KMS-11 (cell line): ENCODE results near the gene SV2C.

Source experiments
- H2AFZ ChIP-seq: fragments of 200-600 bp; sonication (generic); 2 replicates; pipeline ENCODE4 v1.6.1; 2016; ENCODE audit warnings: antibody characterized with exemption, mixed run types, low read depth
- H3K27ac ChIP-seq: fragments of 200-600 bp; sonication (generic); 2 replicates; pipeline ENCODE4 v1.6.1; 2016; ENCODE audit warnings: mild to moderate bottlenecking, mixed run types
- H3K27me3 ChIP-seq: fragments of 200-600 bp; sonication (generic); 2 replicates; pipeline ENCODE4 v1.6.1; 2017; ENCODE audit warnings: mild to moderate bottlenecking, low read depth, mixed run types, moderate library complexity; ENCODE audit not compliant: insufficient read depth
- H3K36me3 ChIP-seq: fragments of 200-600 bp; sonication (generic); 2 replicates; pipeline ENCODE4 v1.6.1; 2017; ENCODE audit warnings: mild to moderate bottlenecking, mixed run types; ENCODE audit not compliant: insufficient read depth
- H3K4me1 ChIP-seq: fragments of 200-600 bp; sonication (generic); 2 replicates; pipeline ENCODE4 v1.6.1; 2016; ENCODE audit warnings: mild to moderate bottlenecking, low read depth, mixed run types; ENCODE audit not compliant: poor library complexity, severe bottlenecking
- H3K4me2 ChIP-seq: fragments of 200-600 bp; sonication (generic); 2 replicates; pipeline ENCODE4 v1.7.0; 2016; ENCODE audit warnings: mild to moderate bottlenecking, mixed run types
- H3K4me3 ChIP-seq: fragments of 200-600 bp; sonication (generic); IDR thresholded peaks from 2 replicates; pipeline ENCODE4 v1.6.1; 2017; ENCODE audit warnings: low read depth, low read length, mixed read lengths; ENCODE audit not compliant: insufficient read depth
- H3K79me2 ChIP-seq: fragments of 200-600 bp; sonication (generic); 2 replicates; pipeline ENCODE4 v1.6.1; 2016; ENCODE audit warnings: low read depth, mixed run types; ENCODE audit not compliant: insufficient read depth
- H3K9ac ChIP-seq: fragments of 200-600 bp; sonication (generic); 2 replicates; pipeline ENCODE4 v1.6.1; 2016; ENCODE audit warnings: mild to moderate bottlenecking, mixed run types
- H4K20me1 ChIP-seq: fragments of 200-600 bp; sonication (generic); 2 replicates; pipeline ENCODE4 v1.6.1; 2016; ENCODE audit warnings: mild to moderate bottlenecking, mixed run types; ENCODE audit not compliant: insufficient read depth
- CTCF ChIP-seq: fragments of 200-600 bp; sonication (generic); conservative IDR thresholded peaks from 2 replicates; pipeline ENCODE4 v1.6.1; 2017; ENCODE audit warnings: low read depth, mild to moderate bottlenecking, antibody characterized with exemption, low read length, moderate library complexity, mixed read lengths

Gene SV2C

GRCh38 chr5:76046741-76047140 lies 36.4 kb upstream of the SV2C start:
- Histone ChIP-seq H3K36me3 (no peaks in the 10 kb centered on the region), H2AFZ (no peak overlapping the region), H4K20me1 (no peaks in the 10 kb centered on the region), H3K4me2 (no peak overlapping the region), H3K4me1 (no peaks in the 10 kb centered on the region), H3K4me3 (no peak overlapping the region), H3K9ac (no peak overlapping the region), H3K79me2 (no peaks in the 10 kb centered on the region), H3K27ac (no peak overlapping the region), H3K27me3 (no peaks in the 10 kb centered on the region)
- no peak for TF ChIP-seq CTCF

DNA sequence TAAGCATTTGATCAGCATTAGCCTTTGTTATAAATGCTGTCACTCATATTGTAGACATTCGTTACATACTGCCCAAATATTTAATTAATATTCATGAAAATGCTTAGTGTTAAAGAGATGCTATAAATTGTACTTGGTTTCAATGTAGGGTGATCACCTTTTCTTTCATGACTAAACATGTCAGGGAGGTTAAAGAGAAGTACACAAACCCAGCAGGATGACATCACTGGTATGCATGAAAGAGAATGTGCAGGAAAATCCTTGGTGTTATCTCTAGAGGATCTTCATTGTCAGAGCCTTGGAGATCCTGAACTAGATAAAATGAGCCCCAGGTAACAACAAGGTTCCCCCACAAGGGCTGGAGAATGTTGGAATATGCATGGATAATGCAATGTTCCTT lies 33.0 kb upstream of the SV2C start:
- no peaks in the 10 kb centered on the region for H3K36me3 ChIP-seq
- no peaks in the 10 kb centered on the region for H3K4me1 ChIP-seq
- no peak overlapping the region for H3K27ac ChIP-seq
- no peaks in the 10 kb centered on the region for H3K79me2 ChIP-seq
- no peak overlapping the region for H3K4me3 ChIP-seq
- TF ChIP-seq CTCF = no peak
- H2AFZ ChIP-seq = no peak overlapping the region
- H3K4me2 ChIP-seq = no peak overlapping the region
- H3K9ac ChIP-seq = no peak overlapping the region
- no peaks in the 10 kb centered on the region for H4K20me1 ChIP-seq
- no peaks in the 10 kb centered on the region for H3K27me3 ChIP-seq

GRCh38 chr5:76062502-76063041 lies 20.6 kb upstream of the SV2C start:
- no peaks in the 10 kb centered on the region for H3K36me3 ChIP-seq
- no peak overlapping the region for H3K4me3 ChIP-seq
- no peak overlapping the region for H2AFZ ChIP-seq
- no peak overlapping the region for H3K4me2 ChIP-seq
- H3K27ac ChIP-seq = no peak overlapping the region
- H3K4me1 ChIP-seq = no peaks in the 10 kb centered on the region
- H4K20me1 ChIP-seq = no peaks in the 10 kb centered on the region
- no peaks in the 10 kb centered on the region for H3K79me2 ChIP-seq
- H3K27me3 ChIP-seq = no peaks in the 10 kb centered on the region
- TF ChIP-seq CTCF = no peak
- no peak overlapping the region for H3K9ac ChIP-seq

GRCh38 chr5:76065258-76065657 lies 17.9 kb upstream of the SV2C start:
- Histone ChIP-seq H3K9ac (no peak overlapping the region), H3K79me2 (no peaks in the 10 kb centered on the region), H3K4me2 (no peak overlapping the region), H3K36me3 (no peaks in the 10 kb centered on the region), H3K4me1 (no peaks in the 10 kb centered on the region), H4K20me1 (no peaks in the 10 kb centered on the region), H3K27me3 (no peaks in the 10 kb centered on the region), H2AFZ (no peak overlapping the region), H3K4me3 (no peak overlapping the region), H3K27ac (no peak overlapping the region)
- TF ChIP-seq CTCF = no peak
